B cell (primary cell): ENCODE measurements around the gene CLN5.

ENCODE experiments used
- CTCF ChIP-seq: fragments of 200-600 bp; IDR thresholded peaks from one replicate; pipeline ENCODE4 v1.8.0; 2022; ENCODE audit warnings: antibody characterized with exemption, mild to moderate bottlenecking
- EZH2 ChIP-seq: IDR thresholded peaks from 2 replicates; pipeline ENCODE4 v1.6.1; 2012; ENCODE audit warnings: borderline replicate concordance, low read depth, mild to moderate bottlenecking, moderate library complexity, low read length; ENCODE audit not compliant: insufficient read depth, poor library complexity, severe bottlenecking

- peak; percentile 99 for TF ChIP-seq CTCF
- no peak for TF ChIP-seq EZH2
Measured at GRCh38 chr13:76980075-76980718, 11.7 kb upstream of the CLN5 start.
